NCI-H1417 (cell line): ENCODE results near the gene NT5C2.

ENCODE experiments used
- DNase-seq, 3 experiments: peaks; one replicate each; lab custom pipeline; 2025; lab: John Stamatoyannopoulos, UW

The NT5C2 gene

DNA sequence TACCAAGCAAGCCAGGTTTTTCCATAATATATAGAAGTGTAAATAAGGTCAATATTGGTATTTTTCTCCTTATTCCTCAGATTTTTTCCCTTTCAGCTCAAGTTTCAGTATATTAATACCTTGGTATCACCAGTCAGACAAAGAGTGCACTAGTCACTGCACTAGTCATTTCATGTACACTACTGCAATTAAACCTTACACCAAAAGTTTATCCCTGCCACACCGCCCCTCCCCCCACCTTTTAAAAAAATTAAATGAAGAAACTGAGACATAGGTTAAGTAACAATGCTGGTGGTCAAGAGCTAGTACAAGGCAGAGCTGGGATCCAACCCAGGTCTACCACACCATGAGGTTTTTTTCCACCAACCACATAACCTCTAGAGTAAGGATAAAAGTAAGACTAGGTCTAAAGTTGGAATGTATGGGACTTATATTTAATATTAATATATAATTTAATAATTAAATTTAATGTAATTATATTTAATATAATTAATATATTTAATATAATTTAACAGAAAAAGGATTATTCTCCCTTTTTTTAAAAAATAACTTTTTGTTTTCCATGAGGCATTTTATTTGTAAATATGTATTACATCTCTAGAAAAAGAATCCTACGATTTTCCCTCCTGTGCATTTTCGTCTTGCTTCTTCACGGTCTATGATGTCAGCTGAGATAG lies 68.5 kb downstream of the NT5C2 start:
- no peak for DNase-seq

DNA sequence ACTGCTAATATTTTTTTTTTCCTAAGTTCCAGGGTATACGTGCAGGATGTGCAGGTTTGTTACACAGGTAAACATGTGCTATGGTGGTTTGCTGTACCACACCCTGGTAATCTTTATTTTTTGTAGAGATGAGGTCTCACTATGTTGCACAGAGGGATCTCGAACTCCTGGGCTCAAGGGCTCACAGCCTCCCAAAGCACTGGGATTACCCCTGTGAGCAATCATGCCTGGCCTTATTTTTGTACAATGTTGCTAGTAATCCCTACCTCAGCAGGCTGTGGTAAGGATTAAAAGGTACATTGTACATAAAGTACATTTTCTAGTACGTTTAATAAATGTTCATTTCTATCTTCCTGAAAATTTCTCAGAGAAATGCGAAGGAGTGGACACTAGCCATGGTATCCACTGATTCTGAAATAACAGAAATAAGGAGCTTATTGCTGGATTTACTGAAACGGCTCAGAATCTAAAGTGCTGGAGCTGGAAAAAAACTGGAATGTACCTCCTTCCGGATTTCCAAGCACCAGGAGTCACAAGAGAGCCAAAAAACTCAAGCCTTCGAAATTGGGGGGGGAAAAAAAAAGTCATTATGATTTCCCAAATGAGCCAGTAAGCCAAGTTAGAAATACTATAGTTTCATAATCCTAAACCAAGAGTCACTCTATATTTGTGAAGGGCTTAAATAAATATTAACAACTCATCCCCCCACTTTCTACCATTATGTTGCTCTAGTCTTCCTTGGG lies 69.6 kb downstream of the NT5C2 start:
- no peak for DNase-seq

GRCh38 chr10:103120977-103121735 lies 71.9 kb downstream of the NT5C2 start:
- no peak for DNase-seq

GRCh38 chr10:103120546-103120945 lies 72.5 kb downstream of the NT5C2 start:
- no peak for DNase-seq

GRCh38 chr10:103117247-103117646 lies 75.8 kb downstream of the NT5C2 start:
- no peak for DNase-seq

- DNase-seq = peak in 1 of 3 experiments; percentile 2
Measured at GRCh38 chr10:103114876-103115275, 78.2 kb downstream of the NT5C2 start.

- DNase-seq = no peak
Measured at GRCh38 chr10:103111918-103112877, 80.9 kb downstream of the NT5C2 start.

- DNase-seq = no peak
Measured at GRCh38 chr10:103111031-103111917, 81.8 kb downstream of the NT5C2 start.

- DNase-seq = no peak
Measured at GRCh38 chr10:103110407-103110806, 82.7 kb downstream of the NT5C2 start.

DNA sequence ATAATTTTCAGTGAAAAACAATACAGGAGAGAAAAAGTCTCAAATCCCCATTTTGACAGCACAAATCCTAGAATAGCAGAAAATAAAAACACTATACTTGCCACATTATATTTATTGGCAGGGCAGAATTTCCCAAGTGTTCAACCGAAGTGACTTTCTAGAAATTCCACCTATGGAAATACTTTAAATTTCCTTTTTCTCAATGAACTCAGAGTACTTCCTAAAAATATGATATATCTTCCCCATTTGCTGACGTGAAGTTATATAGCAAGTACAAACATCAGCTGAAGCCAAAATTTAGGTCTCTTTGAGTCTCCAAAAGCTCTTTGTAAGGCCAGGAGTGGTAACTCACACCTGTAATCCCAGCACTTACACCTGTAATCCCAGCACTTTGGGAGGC lies 83.3 kb downstream of the NT5C2 start:
- no peak for DNase-seq

DNA sequence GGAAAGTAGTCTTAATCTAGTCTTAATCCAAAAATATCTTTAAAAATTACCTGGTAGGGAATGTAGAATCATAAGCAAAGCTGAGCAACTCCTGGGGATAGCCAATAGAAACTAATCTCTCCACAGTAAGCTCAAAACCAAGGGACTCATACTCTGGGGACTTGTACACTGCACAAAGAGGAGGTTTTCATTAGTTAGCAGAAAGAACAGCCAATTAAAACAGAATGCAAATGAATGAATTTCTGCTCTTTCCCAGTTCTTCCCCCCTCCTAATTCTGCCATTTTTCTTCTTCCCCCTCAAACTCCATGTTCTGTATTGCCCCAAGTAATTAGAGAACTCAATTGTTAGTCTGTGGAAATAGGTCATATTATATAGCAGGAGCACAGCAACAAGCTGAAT lies 86.5 kb downstream of the NT5C2 start:
- no peak for DNase-seq

DNA sequence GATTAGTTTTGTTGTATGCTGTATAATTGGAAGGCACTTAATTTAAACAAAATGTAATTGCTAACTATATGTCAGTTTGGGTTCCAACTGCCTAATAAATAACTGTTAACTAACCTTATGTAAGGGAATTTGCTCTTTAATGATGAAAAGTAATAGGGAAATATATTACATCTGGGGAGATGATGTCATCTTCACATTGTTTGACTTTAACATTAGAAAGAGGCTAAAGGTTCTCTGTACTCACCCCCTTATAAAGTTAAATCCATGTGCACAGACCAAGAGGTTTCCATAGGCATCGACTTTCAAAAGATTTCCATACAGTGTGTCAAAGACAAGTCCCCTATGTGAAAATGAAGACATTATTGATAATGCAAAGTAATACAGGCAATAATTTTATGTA lies 87.6 kb downstream of the NT5C2 start:
- DNase-seq = no peak

DNA sequence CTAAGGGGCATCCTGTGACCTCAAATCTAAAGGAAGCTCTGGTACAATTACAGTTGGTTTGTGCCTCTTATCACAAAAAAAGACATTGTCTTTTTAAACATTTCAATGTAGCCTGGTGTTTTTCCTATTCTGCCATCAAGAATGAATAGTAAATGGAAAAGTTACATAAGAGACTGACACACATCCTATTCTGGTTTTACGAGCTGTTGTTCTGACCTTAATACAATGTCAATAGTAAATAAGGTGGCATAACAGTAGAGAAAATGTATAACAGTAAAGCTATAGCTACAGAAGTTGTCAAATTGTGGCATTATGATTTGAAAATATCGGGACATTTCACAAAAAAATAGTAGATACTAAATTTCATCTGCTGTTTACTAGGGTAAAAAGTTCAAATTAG lies 88.4 kb downstream of the NT5C2 start:
- DNase-seq = no peak

DNA sequence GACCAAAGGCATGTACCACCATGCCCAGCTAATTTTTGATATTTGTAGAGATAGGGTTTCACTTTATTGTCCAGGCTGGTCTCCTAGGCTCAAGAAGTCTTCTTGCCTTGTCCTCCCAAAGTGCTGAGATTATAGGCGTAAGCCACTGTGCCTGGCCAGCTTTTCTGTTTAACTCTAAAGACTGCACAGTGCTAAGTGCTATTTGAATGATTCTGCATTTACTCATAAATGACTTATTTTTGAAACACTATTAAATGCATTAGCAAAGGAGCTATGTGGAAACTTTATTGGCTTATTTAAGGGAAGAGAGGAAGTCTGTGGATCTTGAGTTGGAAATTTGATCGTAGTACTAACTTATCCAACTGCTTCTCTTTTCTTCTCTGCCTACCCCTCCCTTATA lies 89.1 kb downstream of the NT5C2 start:
- no peak for DNase-seq

DNA sequence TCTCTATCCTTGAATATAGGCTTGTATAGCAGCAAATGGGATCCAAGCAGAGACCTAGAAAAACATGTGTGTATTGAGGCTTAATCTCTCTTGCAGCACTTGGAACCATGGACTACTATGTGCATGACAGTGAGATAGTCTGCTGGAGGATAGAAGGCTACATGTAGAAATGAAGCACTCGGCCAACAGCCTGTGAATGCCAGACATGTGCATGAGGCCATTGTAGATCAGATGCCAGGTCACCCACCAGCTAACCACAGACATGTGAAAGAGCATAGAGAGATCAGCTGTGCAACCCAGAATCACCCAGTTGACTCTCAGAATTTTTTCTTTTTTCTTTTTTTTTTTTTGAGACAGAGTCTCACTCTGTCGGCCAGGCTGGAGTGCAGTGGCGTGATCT lies 90.9 kb downstream of the NT5C2 start:
- DNase-seq = no peak

DNA sequence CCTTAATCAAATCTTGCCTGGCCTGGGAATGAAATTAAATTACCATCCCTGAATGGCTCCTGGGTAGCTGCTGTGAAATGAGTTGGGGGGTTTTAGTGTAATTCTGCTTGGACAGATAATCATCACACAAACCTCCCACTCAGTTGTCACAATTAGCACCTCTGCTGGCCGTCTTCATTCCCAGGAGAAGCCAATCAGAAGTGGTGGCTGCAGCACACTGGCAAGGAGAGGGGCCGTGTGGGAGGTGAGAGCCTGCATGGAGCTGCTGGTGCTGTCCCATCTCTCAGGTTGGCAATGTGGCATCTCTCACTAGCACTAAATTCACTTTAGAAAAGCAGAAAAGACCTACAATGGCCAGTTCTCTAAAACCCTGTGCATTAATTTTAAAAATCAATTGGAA lies 92.5 kb downstream of the NT5C2 start:
- no peak for DNase-seq

DNA sequence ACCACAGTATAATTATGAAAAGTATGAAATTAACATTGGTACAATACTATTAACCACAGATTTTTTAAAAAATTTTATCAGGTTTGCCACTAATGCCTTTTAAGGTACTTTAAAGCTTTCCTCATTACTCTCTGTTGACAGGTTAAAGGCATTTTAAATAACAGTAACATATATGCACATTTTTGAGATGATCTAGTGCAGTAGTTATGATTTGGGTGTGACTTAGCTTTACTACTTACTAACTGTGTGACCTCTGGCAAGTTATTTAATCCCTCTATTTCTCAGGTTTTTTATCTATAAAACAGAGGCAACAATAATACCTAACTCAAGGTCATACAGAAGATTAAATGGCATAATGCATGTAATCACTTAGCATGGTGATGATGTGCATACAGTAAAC lies 94.8 kb downstream of the NT5C2 start:
- DNase-seq = no peak

- DNase-seq = no peak
Measured at GRCh38 chr10:103096130-103096529, 96.9 kb downstream of the NT5C2 start.

DNA sequence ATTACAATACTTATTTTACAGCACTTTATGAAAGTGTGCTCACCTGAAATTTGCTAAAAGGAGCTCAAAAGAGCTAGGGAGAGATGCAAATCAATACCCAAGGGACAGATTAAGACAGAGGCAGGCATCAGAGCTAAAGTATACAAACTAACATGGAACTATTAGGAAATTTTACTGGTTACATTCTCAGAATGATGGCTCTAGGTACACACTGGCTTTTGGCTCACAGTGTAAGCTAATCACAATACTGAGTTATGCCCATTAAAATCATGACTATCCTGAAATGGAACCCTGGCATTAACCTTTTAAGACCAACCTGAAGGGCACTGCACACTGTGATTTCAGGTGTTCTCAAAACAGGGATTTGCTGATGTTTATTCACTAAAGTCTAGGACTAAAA lies 98.1 kb downstream of the NT5C2 start:
- no peak for DNase-seq

DNA sequence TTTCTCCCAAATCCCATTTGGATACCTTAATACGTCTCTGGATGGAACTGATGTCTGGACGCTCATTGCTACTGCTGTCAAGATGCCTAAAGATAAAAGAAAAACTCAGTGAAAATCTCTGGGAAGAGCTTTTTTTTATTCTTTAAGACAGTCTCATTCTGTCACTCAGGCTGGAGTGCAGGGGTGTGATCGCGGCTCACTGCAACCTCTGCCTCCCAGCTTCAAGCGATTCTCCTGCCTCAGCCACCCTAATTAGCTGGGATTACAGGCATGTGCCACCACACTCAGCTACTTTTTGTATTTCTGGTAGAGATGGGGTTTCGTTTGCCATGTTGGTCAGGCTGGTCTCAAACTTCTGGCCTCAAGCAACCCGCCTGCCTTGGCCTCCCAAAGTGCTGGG lies 102.2 kb downstream of the NT5C2 start:
- DNase-seq = no peak

- no peak for DNase-seq
Measured at GRCh38 chr10:103089493-103089892, 103.6 kb downstream of the NT5C2 start.
